Colonic mucosa (tissue), 4 donors: ENCODE data around the gene AUTS2. TPM values are rescaled to one million over a fixed set of nuclear protein-coding genes. Genes with fewer than 3 reads are reported as not detected.

Experiments
- DNase-seq: peaks from one replicate; pipeline ENCODE4 v3.0.0-alpha.2; 2020
- H3K27ac ChIP-seq: fragments of 200-600 bp; one replicate; pipeline ENCODE4 v1.8.0; 2021
- H3K27me3 ChIP-seq: fragments of 200-600 bp; one replicate; pipeline ENCODE4 v1.8.0; 2021
- H3K36me3 ChIP-seq: fragments of 200-600 bp; one replicate; pipeline ENCODE4 v1.8.0; 2021
- H3K4me1 ChIP-seq: fragments of 200-600 bp; one replicate; pipeline ENCODE4 v1.8.0; 2021; ENCODE audit warnings: mild to moderate bottlenecking
- H3K4me3 ChIP-seq: fragments of 200-600 bp; one replicate; pipeline ENCODE4 v1.8.0; 2021
- H3K9ac ChIP-seq, 2 donors: one replicate each; pipeline ENCODE4 v1.7.0; 2013; ENCODE audit warnings: control low read depth in 2 of 2, low read depth in 2 of 2, low read length in 2 of 2
- H3K9me3 ChIP-seq: fragments of 200-600 bp; one replicate; pipeline ENCODE4 v1.8.0; 2021
- intact Hi-C: fragments of 100-400 bp; cut with DNase I; formaldehyde crosslinking; loops from one replicate; pipeline ENCODE4 v1.14.1; 2022
- total RNA-seq, 2 donors: library from RNA; stranded (reverse); fragmentation: NEBNext Ultra II Directional in 1 of 2; extraction: Animal tissue kit (Norgen Biotek cat#: 25700) in 1 of 2; gene quantifications; one replicate each; pipeline ENCODE4 v1.2.1, GENCODE V29; 2021
- TF ChIP-seq, protein P1 (sequence below): fragments of 200-600 bp; IDR thresholded peaks from one replicate; pipeline ENCODE4 v1.8.0; 2022; ENCODE audit warnings: antibody characterized with exemption, mild to moderate bottlenecking
- donor health status: healthy.
- donor health status: DM: no; HTN: no; CAD: no.
- donor health status: DM: no; HTN: no; CAD: no.

The AUTS2 gene
- total RNA-seq, 2 donors from 2014 or later = 39.8 to 42.3 TPM

DNA sequence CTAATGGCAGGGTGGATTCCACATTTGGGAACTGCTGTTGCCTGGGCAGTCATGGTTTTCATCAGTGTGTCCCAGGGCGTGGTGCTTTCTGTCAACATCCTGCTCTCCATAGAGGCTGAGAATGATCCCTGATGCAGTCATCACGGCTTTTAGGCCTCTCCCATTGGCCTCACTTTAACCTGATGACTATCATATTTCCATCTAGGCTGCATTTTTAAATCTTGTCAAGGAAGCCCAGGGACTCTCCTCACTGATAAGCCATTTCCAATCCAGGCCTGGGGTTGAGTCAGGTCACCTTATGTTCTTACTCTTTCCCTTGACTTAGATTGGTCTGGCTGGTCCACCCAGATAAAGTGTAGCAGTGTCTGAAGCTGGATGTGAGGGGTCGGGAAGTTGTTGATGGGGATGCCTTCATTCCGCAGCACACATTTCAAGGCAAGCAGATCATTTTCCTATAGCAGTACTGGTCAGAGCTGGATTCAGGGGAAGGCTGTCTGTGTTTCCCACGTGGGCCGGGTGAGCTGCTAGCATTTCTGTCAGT is 177.0 kb downstream of the AUTS2 start:
- no peak overlapping the region for H3K27ac ChIP-seq
- no peaks in the 10 kb centered on the region for H3K27me3 ChIP-seq
- H3K4me3 ChIP-seq = no peak overlapping the region
- TF ChIP-seq, protein P1, sequence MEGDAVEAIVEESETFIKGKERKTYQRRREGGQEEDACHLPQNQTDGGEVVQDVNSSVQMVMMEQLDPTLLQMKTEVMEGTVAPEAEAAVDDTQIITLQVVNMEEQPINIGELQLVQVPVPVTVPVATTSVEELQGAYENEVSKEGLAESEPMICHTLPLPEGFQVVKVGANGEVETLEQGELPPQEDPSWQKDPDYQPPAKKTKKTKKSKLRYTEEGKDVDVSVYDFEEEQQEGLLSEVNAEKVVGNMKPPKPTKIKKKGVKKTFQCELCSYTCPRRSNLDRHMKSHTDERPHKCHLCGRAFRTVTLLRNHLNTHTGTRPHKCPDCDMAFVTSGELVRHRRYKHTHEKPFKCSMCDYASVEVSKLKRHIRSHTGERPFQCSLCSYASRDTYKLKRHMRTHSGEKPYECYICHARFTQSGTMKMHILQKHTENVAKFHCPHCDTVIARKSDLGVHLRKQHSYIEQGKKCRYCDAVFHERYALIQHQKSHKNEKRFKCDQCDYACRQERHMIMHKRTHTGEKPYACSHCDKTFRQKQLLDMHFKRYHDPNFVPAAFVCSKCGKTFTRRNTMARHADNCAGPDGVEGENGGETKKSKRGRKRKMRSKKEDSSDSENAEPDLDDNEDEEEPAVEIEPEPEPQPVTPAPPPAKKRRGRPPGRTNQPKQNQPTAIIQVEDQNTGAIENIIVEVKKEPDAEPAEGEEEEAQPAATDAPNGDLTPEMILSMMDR = no peak
- H3K36me3 ChIP-seq = no peaks in the 10 kb centered on the region
- intact Hi-C loops = no loop called here
- H3K9ac ChIP-seq = no peak overlapping the region
- no peaks in the 10 kb centered on the region for H3K9me3 ChIP-seq
- no peaks in the 10 kb centered on the region for H3K4me1 ChIP-seq
- DNase-seq = peak; percentile 19

DNA sequence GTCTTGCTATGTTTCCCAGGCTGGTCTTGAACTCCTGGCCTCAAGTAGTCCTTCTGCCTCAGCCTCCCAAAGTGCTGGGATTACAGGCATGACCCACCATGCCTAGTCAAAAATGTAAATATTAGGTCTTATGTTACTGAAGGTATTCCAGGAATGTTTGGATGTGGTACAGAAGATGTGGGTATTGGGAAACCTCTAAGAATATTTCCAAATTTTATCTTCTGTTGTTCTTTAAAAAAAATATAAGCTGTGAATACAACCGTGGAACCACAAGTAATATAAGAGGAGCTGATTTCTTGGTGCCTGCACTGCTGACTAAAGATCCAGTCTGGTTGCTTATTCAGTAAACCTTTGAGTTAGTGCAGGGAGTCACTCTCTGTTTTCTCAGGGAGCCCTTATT is 178.3 kb downstream of the AUTS2 start:
- no peaks in the 10 kb centered on the region for H3K27me3 ChIP-seq
- TF ChIP-seq, protein P1 = no peak
- intact Hi-C loops = no loop called here

DNA sequence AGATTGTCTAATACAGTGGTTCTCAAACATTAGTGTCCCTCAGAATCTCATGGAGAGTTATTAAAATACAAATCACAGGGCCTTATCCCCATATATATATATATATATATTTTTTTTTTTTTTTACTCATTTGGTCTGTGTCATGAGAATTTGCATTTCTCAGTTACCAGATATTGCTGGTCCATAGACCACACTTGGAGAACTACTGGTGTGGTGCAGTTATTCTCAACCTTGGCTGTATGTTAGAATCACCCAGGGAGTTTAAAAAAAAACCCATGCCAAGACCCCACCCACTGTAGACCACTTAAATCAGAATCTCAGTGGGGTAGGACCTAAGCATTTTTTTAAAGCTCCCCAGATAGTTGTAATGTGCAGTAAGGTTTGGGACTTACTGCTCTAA is 179.9 kb downstream of the AUTS2 start:
- H3K36me3 ChIP-seq = no peaks in the 10 kb centered on the region
- TF ChIP-seq, protein P1 = no peak
- no peaks in the 10 kb centered on the region for H3K9me3 ChIP-seq
- no peak overlapping the region for H3K4me3 ChIP-seq
- H3K27ac ChIP-seq = no peak overlapping the region
- intact Hi-C loops = no loop called here
- no peaks in the 10 kb centered on the region for H3K27me3 ChIP-seq
- no peaks in the 10 kb centered on the region for H3K4me1 ChIP-seq
- H3K9ac ChIP-seq = no peak overlapping the region
- DNase-seq = no peak

More for the DNA sequence above, 178.3 kb downstream of the AUTS2 start:
- DNase-seq = no peak
- Histone ChIP-seq H3K9ac (no peak overlapping the region), H3K36me3 (no peaks in the 10 kb centered on the region), H3K4me1 (no peaks in the 10 kb centered on the region), H3K4me3 (no peak overlapping the region), H3K9me3 (no peaks in the 10 kb centered on the region), H3K27ac (no peak overlapping the region)

DNA sequence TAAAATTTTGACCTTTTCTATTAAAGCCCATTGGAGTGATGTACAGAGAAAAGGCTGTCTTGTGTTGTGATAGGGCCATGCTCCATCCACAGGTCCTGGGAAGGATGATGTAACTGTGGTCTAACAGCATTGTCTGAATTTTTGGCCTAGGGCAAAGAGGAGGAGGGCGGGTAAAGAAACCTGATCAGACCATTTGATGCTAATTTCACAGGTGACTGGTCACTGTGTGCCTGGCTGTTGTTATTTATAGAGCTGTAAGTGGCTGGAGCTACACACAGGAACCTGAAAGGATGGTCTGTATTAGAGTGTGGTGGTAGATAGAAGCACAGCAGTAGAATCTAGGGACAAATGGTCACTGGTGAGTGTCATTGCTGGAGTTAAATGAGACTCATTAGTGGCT is 182.1 kb downstream of the AUTS2 start:
- Histone ChIP-seq H3K36me3 (no peaks in the 10 kb centered on the region), H3K4me1 (no peaks in the 10 kb centered on the region), H3K9ac (no peak overlapping the region), H3K4me3 (no peak overlapping the region), H3K27ac (no peak overlapping the region), H3K27me3 (no peaks in the 10 kb centered on the region), H3K9me3 (no peaks in the 10 kb centered on the region)
- intact Hi-C loops = no loop called here
- DNase-seq = no peak
- TF ChIP-seq, protein P1 = no peak

DNA sequence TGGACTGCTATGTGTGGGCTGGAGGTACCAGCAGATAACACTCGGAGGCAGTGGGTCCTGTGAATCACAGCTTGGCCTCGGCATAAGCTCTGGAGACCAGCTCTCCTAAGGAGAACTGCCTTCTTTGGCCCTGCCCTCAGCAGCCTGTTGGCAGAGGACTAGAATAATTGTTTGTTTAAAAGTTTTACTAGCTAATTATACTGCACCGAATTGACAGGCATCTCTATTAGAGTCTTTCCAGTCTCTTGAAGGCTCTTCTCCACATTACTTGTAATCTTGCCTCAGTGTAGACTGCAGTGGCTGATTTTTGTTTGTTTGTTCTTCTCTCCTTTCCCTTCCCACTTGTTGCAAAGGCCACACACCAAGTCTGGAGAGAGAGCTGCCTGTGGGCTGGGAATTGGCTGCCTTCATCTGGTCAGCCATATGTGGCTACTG is 183.2 kb downstream of the AUTS2 start:
- no peak overlapping the region for H3K27ac ChIP-seq
- TF ChIP-seq, protein P1 = no peak
- no peaks in the 10 kb centered on the region for H3K36me3 ChIP-seq

More for the DNA sequence above, 183.2 kb downstream of the AUTS2 start:
- H3K27me3 ChIP-seq = no peaks in the 10 kb centered on the region
- no peaks in the 10 kb centered on the region for H3K9me3 ChIP-seq
- DNase-seq = no peak
- no peaks in the 10 kb centered on the region for H3K4me1 ChIP-seq
- H3K9ac ChIP-seq = no peak overlapping the region
- intact Hi-C loops = no loop called here
- no peak overlapping the region for H3K4me3 ChIP-seq
